GM19397 (cell line): ENCODE measurements around the gene IFT74.

Source experiments
- ATAC-seq: cut with Tn5 transposase; IDR thresholded peaks from one replicate; pipeline ENCODE4 v1.9.1; 2021; ENCODE audit warnings: mild to moderate bottlenecking, moderate library complexity; ENCODE audit not compliant: unreplicated experiment

Gene IFT74

GRCh38 chr9:26973989-26974388 is 17.8 kb downstream of the IFT74 start:
- ATAC-seq, result no peak

GRCh38 chr9:26974927-26975326 is 18.7 kb downstream of the IFT74 start:
- ATAC-seq, result no peak

- no peak for ATAC-seq
Measured at GRCh38 chr9:26975728-26976707, 19.8 kb downstream of the IFT74 start.

GRCh38 chr9:26983340-26983739 is 27.1 kb downstream of the IFT74 start:
- peak; percentile 79 for ATAC-seq

GRCh38 chr9:26995810-26996209 is 39.6 kb downstream of the IFT74 start:
- no peak for ATAC-seq

GRCh38 chr9:27003426-27004077 is 47.3 kb downstream of the IFT74 start:
- no peak for ATAC-seq

GRCh38 chr9:27005491-27005890 is 49.3 kb downstream of the IFT74 start, which contains the start of gene LRRC19:
TSS of gene LRRC19 (minus strand) at chr9:27005672. CDS start at chr9:26999694, 5,978 bp downstream.
- no peak for ATAC-seq

- no peak for ATAC-seq
Measured at GRCh38 chr9:27019589-27019988, 63.4 kb downstream of the IFT74 start.

- ATAC-seq, result no peak
Measured at GRCh38 chr9:27022920-27023319, 66.7 kb downstream of the IFT74 start.

GRCh38 chr9:27029186-27029585 is 73.0 kb downstream of the IFT74 start:
- no peak for ATAC-seq

GRCh38 chr9:27033815-27034403 is 77.7 kb downstream of the IFT74 start:
- ATAC-seq, result peak; percentile 73

GRCh38 chr9:27037499-27037898 is 81.3 kb downstream of the IFT74 start:
- ATAC-seq, result no peak

- ATAC-seq, result no peak
Measured at GRCh38 chr9:27041746-27042145, 85.5 kb downstream of the IFT74 start.

- ATAC-seq, result no peak
Measured at GRCh38 chr9:27042476-27042875, 86.3 kb downstream of the IFT74 start.

GRCh38 chr9:27043176-27043575 is 87.0 kb downstream of the IFT74 start:
- ATAC-seq, result no peak

GRCh38 chr9:27047136-27047535 is 90.9 kb downstream of the IFT74 start:
- no peak for ATAC-seq

GRCh38 chr9:27053369-27054022 is 97.3 kb downstream of the IFT74 start:
- no peak for ATAC-seq

GRCh38 chr9:27054125-27054524 is 97.9 kb downstream of the IFT74 start:
- ATAC-seq, result no peak

GRCh38 chr9:27054841-27055240 is 98.6 kb downstream of the IFT74 start:
- no peak for ATAC-seq

GRCh38 chr9:27059412-27059811 is 103.2 kb downstream of the IFT74 start:
- no peak for ATAC-seq

- ATAC-seq, result no peak
Measured at GRCh38 chr9:27059907-27060306, 103.7 kb downstream of the IFT74 start.
